ENCODE results near the gene ARVCF.

ARVCF gene

GRCh38 chr22:19971276-19972124 is 45.1 kb downstream of the ARVCF start:
- DNase-seq: peak; percentile 36

GRCh38 chr22:19970479-19971275 is 45.9 kb downstream of the ARVCF start:
- DNase-seq: peak; percentile 85

- DNase-seq: no peak
These were observed 46.6 kb downstream of the ARVCF start for GRCh38 chr22:19970031-19970478.

GRCh38 chr22:19969141-19969928 is 47.3 kb downstream of the ARVCF start:
- no peak for DNase-seq

DNA sequence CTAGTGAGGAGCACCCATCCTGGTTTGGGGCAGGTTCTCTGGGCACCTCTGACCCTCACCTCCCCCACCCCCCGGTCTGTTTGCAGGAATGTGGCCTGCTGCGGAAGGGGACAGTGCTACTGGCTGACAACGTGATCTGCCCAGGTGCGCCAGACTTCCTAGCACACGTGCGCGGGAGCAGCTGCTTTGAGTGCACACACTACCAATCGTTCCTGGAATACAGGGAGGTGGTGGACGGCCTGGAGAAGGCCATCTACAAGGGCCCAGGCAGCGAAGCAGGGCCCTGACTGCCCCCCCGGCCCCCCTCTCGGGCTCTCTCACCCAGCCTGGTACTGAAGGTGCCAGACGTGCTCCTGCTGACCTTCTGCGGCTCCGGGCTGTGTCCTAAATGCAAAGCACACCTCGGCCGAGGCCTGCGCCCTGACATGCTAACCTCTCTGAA is 48.2 kb downstream of the ARVCF start:
- no peak for DNase-seq

- no peak for DNase-seq
These were observed 48.7 kb downstream of the ARVCF start for GRCh38 chr22:19967850-19968449.

DNA sequence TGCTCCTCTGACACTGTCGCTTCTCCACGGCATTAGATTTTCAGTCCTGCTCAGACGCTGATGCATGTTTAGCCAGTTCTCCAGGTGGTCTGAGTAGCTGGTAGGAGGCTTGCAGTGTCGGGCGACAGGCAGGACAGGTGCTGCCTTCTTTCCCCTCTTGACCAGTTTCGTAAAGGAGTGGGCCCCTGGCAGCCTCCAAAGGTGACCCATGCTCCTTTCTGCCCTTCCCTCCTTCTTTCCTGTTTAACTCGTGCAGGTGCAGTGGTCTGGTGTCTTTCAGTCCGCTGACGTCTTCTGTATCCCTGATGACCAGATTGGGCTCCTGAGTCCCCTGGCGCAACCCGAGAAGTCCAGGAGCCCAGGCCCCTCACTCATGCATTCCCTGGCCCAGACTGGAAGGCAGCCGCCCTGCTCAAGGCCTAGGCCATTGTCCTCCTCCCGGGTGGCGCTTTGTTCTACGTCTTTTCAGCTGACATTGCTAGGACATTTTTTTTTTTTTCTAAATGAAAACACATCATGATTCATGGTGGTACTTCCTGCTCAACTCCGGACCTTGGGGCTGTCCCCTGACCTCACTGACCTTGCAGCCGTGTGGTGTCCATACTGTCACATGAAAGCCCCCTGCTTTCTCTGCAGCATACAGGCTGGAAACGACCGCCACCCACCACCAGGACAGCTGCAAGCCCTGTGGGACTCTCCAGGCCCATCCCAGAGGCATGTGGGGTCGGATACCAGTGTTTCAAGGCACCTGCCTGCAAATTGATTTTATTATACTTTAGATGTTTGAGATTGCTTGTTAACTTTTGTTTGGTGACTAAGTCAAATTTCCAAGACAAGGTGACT is 49.5 kb downstream of the ARVCF start:
- no peak for DNase-seq

DNA sequence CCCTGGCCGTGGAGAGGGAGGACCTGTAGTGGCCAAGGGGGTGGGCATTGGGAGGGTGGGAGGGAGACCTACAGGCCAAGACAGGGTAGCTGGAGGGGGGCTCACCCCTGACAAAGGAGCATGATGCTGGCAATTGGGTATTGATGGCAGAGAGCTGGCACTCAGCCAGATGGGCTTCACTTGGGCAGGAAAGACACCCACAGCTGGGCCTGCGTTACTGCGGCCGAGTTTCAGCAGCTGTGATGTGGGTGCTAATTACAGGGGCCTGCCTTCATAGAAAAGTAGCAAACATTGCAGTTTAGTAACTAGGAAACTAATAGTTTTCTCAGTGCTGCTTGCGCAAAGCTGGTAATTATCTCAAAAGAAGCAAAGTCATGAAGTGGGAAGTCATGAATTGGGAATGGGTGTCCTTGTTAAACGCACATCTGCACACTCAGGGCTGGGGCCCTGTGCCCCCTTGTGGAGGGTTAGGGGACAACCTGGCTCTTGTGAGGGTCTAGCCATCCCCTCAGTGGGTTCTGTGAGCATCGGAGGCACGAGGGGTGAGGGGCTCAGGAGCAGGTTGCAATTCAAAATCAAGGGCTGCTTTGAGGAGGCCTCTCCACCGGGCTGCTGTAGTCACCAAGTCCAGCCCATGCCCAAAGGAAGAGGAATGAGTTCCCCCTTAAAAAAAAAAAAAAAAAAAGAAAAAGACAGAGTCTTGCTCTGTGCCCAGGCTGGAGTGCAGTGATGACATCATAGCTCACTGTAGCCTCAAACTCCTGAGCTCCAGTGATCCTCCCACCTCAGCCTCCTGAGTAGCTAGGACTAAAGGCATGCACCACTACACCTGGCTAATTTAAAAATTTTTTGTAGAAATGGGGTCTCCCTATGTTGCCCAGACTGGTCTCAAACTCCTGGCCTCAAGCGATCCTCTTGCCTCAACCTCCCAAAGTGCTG is 50.6 kb downstream of the ARVCF start:
- no peak for DNase-seq

GRCh38 chr22:19964701-19965386 is 51.8 kb downstream of the ARVCF start:
- DNase-seq: no peak

DNA sequence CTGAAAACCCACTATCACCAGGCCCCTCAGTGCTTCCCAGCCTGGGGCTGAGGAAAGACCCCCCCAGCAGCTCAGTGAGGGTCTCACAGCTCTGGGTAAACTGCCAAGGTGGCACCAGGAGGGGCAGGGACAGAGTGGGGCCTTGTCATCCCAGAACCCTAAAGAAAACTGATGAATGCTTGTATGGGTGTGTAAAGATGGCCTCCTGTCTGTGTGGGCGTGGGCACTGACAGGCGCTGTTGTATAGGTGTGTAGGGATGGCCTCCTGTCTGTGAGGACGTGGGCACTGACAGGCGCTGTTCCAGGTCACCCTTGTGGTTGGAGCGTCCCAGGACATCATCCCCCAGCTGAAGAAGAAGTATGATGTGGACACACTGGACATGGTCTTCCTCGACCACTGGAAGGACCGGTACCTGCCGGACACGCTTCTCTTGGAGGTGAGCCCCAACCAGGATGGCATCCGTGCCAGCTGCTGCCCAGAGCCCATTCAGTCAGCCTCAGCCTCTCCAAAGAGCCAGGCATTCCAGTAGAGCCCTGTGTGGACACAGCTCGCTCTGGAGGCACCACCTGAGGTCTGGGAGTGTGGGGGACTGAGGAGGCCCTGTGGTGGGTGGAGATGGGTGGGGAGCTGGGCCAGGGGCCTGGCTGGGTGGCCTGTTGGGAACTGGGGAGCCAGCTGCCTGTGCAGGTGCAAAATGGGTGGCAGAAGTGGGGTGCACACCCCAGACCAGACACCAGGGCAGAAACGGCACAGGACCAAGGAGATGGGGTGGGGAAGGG is 52.6 kb downstream of the ARVCF start:
- no peak for DNase-seq

- DNase-seq: no peak
These were observed 53.5 kb downstream of the ARVCF start for GRCh38 chr22:19962909-19963806.

- DNase-seq: peak; percentile 59
These were observed 54.2 kb downstream of the ARVCF start for GRCh38 chr22:19962246-19962908.

DNA sequence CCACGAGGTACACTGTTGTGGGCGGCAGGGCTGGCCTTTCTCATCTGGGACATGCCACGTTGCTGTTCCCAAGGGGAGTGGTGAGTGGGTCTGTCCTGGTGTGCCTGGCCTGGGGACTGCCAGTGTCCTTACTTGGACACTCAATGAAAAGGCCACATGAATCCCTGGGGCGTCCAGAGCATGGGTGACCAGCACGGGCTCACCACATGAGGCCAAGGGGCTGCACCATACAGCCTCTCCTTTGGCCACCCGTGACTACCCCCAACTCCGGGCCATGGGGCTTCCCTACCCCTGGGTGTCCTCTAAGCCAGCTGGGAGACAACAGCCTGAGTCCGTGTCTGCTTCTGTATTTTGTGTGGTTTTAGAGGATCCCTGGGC is 54.8 kb downstream of the ARVCF start:
- DNase-seq: no peak

GRCh38 chr22:19961201-19961580 is 55.4 kb downstream of the ARVCF start:
- DNase-seq: no peak

DNA sequence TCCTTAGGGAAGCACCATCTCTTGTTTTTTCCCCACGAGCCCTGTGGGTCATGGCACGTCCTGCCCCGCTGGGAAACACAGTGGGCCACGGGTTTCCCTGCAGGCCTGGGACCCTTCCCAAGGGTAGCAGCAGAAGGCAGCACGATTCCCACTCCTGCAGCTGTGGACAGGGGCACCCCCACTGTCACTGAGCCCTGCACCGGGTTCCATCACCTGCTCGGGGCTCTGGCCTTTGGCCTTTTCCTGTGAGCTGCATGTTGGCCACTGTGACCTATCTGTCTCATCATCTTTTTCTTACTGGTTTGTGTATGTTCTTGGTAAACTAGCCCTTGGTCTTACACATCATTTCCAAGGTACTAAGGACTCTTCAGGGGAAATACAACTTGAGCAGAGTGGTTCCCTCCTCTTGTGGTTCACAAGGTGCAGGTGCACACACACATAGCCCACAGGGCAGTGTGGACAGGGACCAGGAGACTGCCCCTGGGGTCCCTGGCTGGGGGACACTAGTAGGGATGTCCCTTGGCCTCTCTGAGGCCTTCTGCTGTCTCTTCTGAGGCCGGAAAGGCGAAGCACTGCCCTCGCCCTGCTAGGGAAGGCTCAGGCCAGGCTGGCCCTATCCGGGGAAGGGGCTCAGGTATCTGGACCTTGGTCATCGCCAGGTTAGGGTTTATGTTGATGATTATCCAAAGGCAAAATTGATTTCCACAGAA is 56.0 kb downstream of the ARVCF start:
- DNase-seq: no peak

DNA sequence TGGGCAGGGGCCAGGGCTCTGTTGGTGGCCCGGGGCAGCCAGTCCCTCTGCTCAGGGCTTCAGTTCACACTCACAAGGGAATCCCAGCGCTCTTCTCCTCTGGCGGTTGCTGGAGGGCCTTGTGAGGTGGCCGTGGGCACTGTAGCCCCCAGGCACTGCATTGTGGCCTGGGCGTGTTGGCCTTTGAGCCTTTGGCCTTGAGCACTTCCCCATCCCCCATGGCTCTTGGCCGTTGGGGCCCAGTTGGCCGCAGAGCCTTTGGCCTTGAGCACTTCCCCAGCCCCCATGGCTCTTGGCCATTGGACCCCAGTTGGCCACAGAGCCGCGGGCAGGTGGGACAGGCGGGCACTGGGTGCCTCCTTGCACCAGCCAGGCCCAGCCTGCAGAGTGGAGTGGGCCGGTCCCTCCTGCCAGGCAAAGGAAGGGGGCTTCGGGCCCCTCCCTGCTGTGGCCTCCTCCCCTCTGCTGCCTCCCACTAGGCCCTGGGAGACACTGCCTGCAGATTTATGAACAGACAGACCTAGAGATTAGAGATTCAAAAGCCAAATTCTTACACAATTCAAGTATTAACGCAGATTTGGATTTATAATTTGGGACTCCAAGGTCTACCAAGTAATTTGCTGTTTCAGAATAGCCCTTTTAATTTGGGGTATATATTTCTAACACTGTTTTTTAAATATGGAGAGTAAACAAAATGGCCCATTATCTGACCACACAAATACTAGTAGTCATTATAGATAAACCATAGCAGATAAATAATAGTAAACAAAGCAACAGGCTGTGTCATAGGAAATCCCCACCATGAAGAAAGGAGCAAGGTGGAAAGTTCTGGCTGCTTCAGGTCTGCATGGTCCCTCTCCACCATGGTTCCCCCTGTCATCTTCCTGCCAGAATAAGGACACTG is 56.8 kb downstream of the ARVCF start:
- DNase-seq: no peak

All from CD4-positive, alpha-beta T cell treated with Interleukin-17A for 4 hours (primary cell).